Keratinocyte (primary cell): ENCODE data around the gene SCRG1. TPM values are rescaled to one million over a fixed set of nuclear protein-coding genes. Genes with fewer than 3 reads are reported as not detected.

Experiments used
- DNase-seq: peaks from one replicate; pipeline ENCODE4 v3.0.0-alpha.2; 2011; ENCODE audit warnings: low read depth, missing footprints, low spot score
- FAIRE-seq: peaks from 2 replicates; lab custom pipeline; 2011; peaks lifted over from hg19 to GRCh38; lab: Jason Lieb, UNC
- H2AFZ ChIP-seq: 2 replicates; pipeline ENCODE4 v1.6.0; 2012; ENCODE audit warnings: low read length, control low read depth, inconsistent platforms; ENCODE audit not compliant: control insufficient read depth
- H3K27ac ChIP-seq: 2 replicates; pipeline ENCODE4 v1.5.1; 2011; ENCODE audit warnings: low read length; ENCODE audit not compliant: control insufficient read depth, insufficient read depth
- H3K27me3 ChIP-seq: 3 replicates; pipeline ENCODE4 v1.6.0; 2011; ENCODE audit warnings: low read length; ENCODE audit not compliant: control insufficient read depth, insufficient read depth; ENCODE audit errors: extremely low read depth
- H3K36me3 ChIP-seq, 2 experiments: 2 replicates in 1 of 2; 3 replicates in 1 of 2; pipeline ENCODE4 v1.5.1; 2011; ENCODE audit warnings: low read length in 2 of 2, mild to moderate bottlenecking in 1 of 2; ENCODE audit not compliant: control insufficient read depth in 2 of 2, insufficient read depth in 2 of 2; ENCODE audit errors: extremely low read depth in 1 of 2
- H3K4me1 ChIP-seq: 3 replicates; pipeline ENCODE4 v1.5.1; 2011; ENCODE audit warnings: low read length; ENCODE audit not compliant: control insufficient read depth, insufficient read depth; ENCODE audit errors: extremely low read depth
- H3K4me2 ChIP-seq: 3 replicates; pipeline ENCODE4 v1.6.0; 2011; ENCODE audit warnings: low read depth, low read length; ENCODE audit not compliant: control insufficient read depth, insufficient read depth; ENCODE audit errors: extremely low read depth
- H3K4me3 ChIP-seq, 3 experiments: fragments of 200-600 bp in 1 of 3; sonication (generic) in 1 of 3; 2 replicates in 2 of 3; 3 replicates in 1 of 3; pipeline ENCODE4 v1.5.1; 2011 to 2016; ENCODE audit warnings: low read length in 3 of 3, mild to moderate bottlenecking in 3 of 3, control low read depth in 2 of 3, inconsistent platforms in 1 of 3, low read depth in 1 of 3, mixed read lengths in 1 of 3, mixed run types in 1 of 3, moderate library complexity in 1 of 3; ENCODE audit not compliant: control insufficient read depth in 2 of 3, insufficient read depth in 2 of 3; ENCODE audit errors: extremely low read depth in 1 of 3
- H3K79me2 ChIP-seq: 2 replicates; pipeline ENCODE4 v1.6.0; 2012; ENCODE audit warnings: low read length; ENCODE audit not compliant: control insufficient read depth, insufficient read depth
- H3K9ac ChIP-seq: 3 replicates; pipeline ENCODE4 v1.6.0; 2011; ENCODE audit warnings: low read length; ENCODE audit not compliant: control insufficient read depth, insufficient read depth; ENCODE audit errors: extremely low read depth
- H3K9me1 ChIP-seq: 3 replicates; pipeline ENCODE4 v1.6.0; 2011; ENCODE audit warnings: low read length; ENCODE audit not compliant: control insufficient read depth, insufficient read depth; ENCODE audit errors: extremely low read depth
- H3K9me3 ChIP-seq: 2 replicates; pipeline ENCODE4 v1.5.1; 2012; ENCODE audit warnings: low read depth, low read length; ENCODE audit not compliant: control insufficient read depth
- H4K20me1 ChIP-seq: 3 replicates; pipeline ENCODE4 v1.6.0; 2011; ENCODE audit warnings: low read length; ENCODE audit not compliant: control insufficient read depth, insufficient read depth; ENCODE audit errors: extremely low read depth
- EZH2 ChIP-seq: IDR thresholded peaks from one replicate; pipeline ENCODE4 v1.6.1; 2012; ENCODE audit warnings: inconsistent platforms, mild to moderate bottlenecking, low read length, moderate library complexity
- dilution Hi-C: fragments of 300-500 bp; cut with MboI; formaldehyde crosslinking; loops from one replicate; pipeline ENCODE4 v1.7.0; 2020; ENCODE audit warnings: low sequenced_read_pairs; ENCODE audit not compliant: extremely low pct_ligation_motif_present
- polyA plus RNA-seq, 5 experiments: library from polyadenylated mRNA; depleted of rRNA in 3 of 5; stranded (reverse) in 3 of 5; stranded (forward) in 1 of 5; unstranded in 1 of 5; fragments of >200 nt; gene quantifications; 1 replicate in 1 of 5; 2 replicates in 3 of 5; 3 replicates in 1 of 5; pipeline versions ENCODE4 v1.2.1 to v1.2.3, GENCODE V29; 2011 to 2012; ENCODE audit warnings: missing spikeins in 2 of 5, low read depth in 1 of 5, low replicate concordance in 1 of 5
- TF ChIP-seq, protein P1 (sequence below), 3 experiments: IDR thresholded peaks in 1 of 3; conservative IDR thresholded peaks in 1 of 3; optimal IDR thresholded peaks in 1 of 3; 2 replicates in 2 of 3; 3 replicates in 1 of 3; pipeline versions ENCODE3 to v1.5.1; 2011; ENCODE audit warnings: low read length in 3 of 3, mild to moderate bottlenecking in 3 of 3, moderate library complexity in 2 of 3, control low read depth in 1 of 3, inconsistent platforms in 1 of 3; ENCODE audit not compliant: insufficient read depth in 2 of 3; ENCODE audit errors: extremely low read depth in 1 of 3

Gene SCRG1
- polyA plus RNA-seq, 1 donor (not counting 4 experiments of a cell fraction or from before 2014, with no cell fraction given), result not detected

DNA sequence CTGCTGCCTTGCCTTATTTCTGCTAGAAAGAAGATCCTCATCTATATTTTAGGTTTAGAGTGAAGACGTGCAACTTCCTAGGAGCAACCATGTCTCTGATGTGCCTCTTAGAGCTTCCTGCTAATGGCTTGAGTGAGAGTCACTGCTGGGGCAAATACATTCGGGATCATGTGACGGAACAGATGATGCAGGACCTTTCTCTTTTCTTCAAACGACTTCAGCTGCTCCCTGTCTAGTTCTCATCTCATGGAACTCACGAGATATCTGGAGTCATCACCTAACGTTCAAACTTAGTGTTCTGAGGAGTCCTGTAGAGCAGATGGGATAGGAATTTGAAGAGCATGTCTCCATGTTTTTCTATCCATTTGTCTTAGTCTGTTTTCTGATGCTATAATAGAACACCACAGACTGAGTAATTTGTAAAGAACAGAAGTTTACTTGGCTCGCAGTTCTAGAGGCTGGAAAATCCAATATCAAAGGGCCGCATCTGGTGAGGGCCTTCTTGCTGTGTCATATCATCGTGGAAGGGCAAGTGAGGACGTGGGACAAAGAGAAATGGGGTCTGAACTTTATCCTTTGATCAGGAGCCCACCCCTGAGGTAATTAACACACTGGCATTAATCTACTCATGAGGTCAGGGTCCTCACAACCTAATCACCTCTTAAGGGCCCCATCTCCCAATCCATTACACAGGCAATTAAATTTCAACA, 43.5 kb upstream of the SCRG1 start:
- no peaks in the 10 kb centered on the region for H3K79me2 ChIP-seq
- TF ChIP-seq, protein P1, sequence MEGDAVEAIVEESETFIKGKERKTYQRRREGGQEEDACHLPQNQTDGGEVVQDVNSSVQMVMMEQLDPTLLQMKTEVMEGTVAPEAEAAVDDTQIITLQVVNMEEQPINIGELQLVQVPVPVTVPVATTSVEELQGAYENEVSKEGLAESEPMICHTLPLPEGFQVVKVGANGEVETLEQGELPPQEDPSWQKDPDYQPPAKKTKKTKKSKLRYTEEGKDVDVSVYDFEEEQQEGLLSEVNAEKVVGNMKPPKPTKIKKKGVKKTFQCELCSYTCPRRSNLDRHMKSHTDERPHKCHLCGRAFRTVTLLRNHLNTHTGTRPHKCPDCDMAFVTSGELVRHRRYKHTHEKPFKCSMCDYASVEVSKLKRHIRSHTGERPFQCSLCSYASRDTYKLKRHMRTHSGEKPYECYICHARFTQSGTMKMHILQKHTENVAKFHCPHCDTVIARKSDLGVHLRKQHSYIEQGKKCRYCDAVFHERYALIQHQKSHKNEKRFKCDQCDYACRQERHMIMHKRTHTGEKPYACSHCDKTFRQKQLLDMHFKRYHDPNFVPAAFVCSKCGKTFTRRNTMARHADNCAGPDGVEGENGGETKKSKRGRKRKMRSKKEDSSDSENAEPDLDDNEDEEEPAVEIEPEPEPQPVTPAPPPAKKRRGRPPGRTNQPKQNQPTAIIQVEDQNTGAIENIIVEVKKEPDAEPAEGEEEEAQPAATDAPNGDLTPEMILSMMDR (optimal IDR thresholded peaks at IDR 0.05 in 1 of 3, IDR thresholded peaks at IDR 0.05 in 1 of 3, conservative IDR thresholded peaks at IDR 0.05 in 1 of 3; ENCODE audit: extremely low read depth in 1 of 3, insufficient read depth in 2 of 3, low read length in 3 of 3), result no peak
- no peak for TF ChIP-seq EZH2
- H4K20me1 ChIP-seq, result no peaks in the 10 kb centered on the region
- dilution Hi-C loops, result no loop called here
- H2AFZ ChIP-seq, result no peak overlapping the region
- no peaks in the 10 kb centered on the region for H3K27me3 ChIP-seq
- DNase-seq (no peak), FAIRE-seq (no peak)
- no peak overlapping the region for H3K27ac ChIP-seq
- no peaks in the 10 kb centered on the region for H3K4me1 ChIP-seq
- H3K4me2 ChIP-seq, result no peak overlapping the region
- no peak overlapping the region for H3K9ac ChIP-seq
- H3K9me1 ChIP-seq, result no peaks in the 10 kb centered on the region
- no peaks in the 10 kb centered on the region for H3K36me3 ChIP-seq
- H3K4me3 ChIP-seq, result no peak overlapping the region
- no peaks in the 10 kb centered on the region for H3K9me3 ChIP-seq

DNA sequence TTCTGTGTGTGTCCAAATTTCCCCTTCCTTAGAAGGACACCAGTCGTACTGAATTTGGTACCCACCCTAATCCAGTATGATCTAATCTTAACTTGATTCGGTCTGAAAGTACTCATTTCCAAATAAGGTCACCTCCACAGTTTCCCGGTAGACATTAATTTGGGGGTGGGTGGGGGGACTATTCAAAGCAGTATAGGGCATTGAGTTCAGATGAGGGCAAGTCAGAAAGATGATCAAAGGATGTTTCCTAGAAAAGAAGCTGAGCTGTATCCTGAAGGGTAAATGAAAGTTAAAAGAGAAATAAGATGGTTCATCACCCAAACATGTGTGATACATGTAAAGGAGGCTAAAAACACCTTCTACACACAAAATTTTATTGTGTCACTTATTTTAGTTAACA, 42.0 kb upstream of the SCRG1 start:
- DNase-seq (no peak), FAIRE-seq (no peak)
- no peak overlapping the region for H3K27ac ChIP-seq
- H3K9ac ChIP-seq, result no peak overlapping the region
- no peaks in the 10 kb centered on the region for H3K79me2 ChIP-seq
- no peak overlapping the region for H3K4me2 ChIP-seq
- H3K36me3 ChIP-seq, result no peaks in the 10 kb centered on the region
- no peak overlapping the region for H2AFZ ChIP-seq
- TF ChIP-seq EZH2, result no peak
- TF ChIP-seq, protein P1 (optimal IDR thresholded peaks at IDR 0.05 in 1 of 3, IDR thresholded peaks at IDR 0.05 in 1 of 3, conservative IDR thresholded peaks at IDR 0.05 in 1 of 3; ENCODE audit: extremely low read depth in 1 of 3, insufficient read depth in 2 of 3, low read length in 3 of 3), result no peak
- no peaks in the 10 kb centered on the region for H3K27me3 ChIP-seq
- H3K9me3 ChIP-seq, result no peaks in the 10 kb centered on the region
- dilution Hi-C loops, result no loop called here
- no peak overlapping the region for H3K4me3 ChIP-seq
- H3K4me1 ChIP-seq, result no peaks in the 10 kb centered on the region
- no peaks in the 10 kb centered on the region for H4K20me1 ChIP-seq
- no peaks in the 10 kb centered on the region for H3K9me1 ChIP-seq
